GM21786 (cell line): Measurements from ENCODE around the gene TUBGCP3.
"Not testable (repeated sequence)": the region's sequence is repeated elsewhere in the genome, so short reads cannot be mapped to it uniquely, and the experiment has no call there.

Source experiments
- ATAC-seq: cut with Tn5 transposase; IDR thresholded peaks from one replicate; pipeline ENCODE4 v1.9.1; 2021; ENCODE audit not compliant: unreplicated experiment

The TUBGCP3 gene

DNA sequence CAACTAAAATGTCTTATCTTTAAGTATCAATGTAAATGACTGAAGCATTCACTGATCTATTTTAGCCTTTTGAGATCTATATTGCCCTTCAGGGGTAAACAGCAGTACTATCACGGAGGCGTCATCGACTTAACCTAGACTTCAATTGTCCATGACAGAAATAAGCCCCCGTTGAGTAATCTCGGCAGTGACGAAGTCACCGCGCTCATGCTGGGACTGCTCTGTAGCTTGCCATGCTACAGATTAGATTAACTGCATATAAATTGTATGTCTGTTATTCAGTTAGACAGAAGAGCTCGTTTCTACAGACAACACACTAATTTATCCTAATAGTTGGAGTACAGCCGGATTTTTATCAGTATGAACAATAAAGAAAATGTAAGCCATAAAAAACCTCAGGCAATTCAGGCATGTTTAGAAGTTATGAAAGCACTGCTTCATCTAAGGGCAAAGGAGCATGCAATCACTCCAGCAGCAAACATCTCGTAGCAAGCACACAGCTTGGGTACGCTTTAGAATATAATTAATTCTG, 56.6 kb downstream of the TUBGCP3 start:
- ATAC-seq, result no peak

GRCh38 chr13:112530861-112531260, 57.1 kb downstream of the TUBGCP3 start:
- no peak for ATAC-seq

- ATAC-seq, result no peak
Measured at GRCh38 chr13:112529216-112529615, 58.7 kb downstream of the TUBGCP3 start.

DNA sequence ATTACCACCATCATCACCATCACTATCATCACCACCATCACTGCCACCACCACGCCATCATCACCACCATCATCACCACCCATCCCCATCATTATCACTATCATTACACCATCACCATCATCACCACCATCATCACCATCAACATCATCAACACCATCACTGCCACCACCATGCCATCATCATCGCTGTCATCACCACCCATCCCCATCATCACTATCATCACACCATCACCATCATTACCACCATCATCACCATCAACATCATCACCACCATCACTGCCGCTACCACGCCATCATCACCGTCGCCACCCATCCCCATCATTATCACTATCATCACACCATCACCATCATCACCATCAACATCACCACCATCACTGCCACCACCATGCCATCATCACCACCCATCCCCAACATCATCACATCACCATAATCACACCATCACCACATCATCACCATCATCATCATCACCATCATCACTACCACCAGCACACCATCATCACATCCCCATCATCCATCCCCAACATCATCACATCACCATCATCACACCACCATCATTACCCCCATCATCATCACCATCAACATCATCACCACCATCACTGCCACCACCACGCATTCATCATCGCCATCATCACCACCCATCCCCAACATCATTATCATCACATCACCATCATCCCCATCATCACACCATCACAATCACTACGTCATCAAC, 61.7 kb downstream of the TUBGCP3 start:
- ATAC-seq, result no peak

GRCh38 chr13:112525356-112525945, 62.5 kb downstream of the TUBGCP3 start:
- no peak for ATAC-seq

- no peak for ATAC-seq
Measured at GRCh38 chr13:112522578-112522977, 65.4 kb downstream of the TUBGCP3 start.

GRCh38 chr13:112521073-112521685, 66.8 kb downstream of the TUBGCP3 start:
- no peak for ATAC-seq

- ATAC-seq, result no peak
Measured at GRCh38 chr13:112519517-112520060, 68.4 kb downstream of the TUBGCP3 start.

GRCh38 chr13:112516218-112516617, 71.7 kb downstream of the TUBGCP3 start:
- no peak for ATAC-seq

- ATAC-seq, result no peak
Measured at GRCh38 chr13:112513761-112514160, 74.2 kb downstream of the TUBGCP3 start.

DNA sequence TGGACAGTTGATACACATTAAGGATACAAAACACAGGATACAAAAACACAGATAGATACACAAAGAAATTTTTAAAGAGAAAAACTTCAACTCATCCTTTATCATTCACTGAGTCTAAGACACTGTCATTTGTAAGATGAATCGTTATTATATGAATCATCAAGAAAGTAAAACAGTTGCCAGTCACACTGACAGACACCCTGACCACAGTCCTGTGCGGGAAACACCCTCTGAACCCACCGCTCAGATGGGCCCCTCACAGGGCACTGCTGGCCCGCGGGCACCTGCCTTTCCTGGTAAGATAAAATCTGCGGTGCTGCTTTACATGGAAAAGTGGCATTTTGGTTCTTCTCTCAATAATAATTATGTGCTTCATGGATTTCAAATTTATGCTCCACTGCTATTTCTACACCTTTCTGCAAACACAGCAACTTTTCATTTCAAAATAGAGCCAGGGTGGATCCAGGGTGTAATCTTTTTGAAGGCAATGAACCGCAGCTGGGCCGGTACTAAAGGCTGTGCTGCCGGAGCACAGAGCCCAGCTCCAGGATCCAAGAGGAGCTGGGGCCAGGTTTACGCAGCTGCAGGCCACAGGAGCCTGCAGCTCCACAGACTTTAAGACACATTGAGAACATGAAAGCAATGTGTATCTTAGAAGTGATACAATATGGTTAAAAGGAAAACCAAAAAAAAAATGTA, 76.8 kb downstream of the TUBGCP3 start:
- no peak for ATAC-seq

GRCh38 chr13:112510002-112510780, 77.8 kb downstream of the TUBGCP3 start:
- no peak for ATAC-seq

- ATAC-seq, result no peak
Measured at GRCh38 chr13:112509190-112509589, 78.8 kb downstream of the TUBGCP3 start.

DNA sequence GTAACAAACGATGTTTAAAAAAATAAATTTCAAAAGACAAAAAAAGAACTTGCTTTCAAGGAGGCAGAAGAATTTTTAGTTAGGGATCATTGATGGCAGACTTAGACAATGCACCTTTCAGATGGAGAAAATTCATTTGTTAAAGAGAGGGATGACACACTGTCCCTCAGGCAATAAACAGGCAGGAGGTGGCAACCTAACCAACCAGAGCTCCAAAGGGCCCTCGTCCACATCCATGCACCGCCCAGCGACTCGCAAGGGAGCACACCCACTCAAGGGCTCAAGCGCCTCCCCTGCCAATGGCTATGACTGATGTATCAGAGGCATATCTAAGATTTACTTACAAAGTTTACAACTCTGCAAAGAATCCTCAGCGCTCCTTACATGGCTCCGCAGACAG, 81.9 kb downstream of the TUBGCP3 start:
- no peak for ATAC-seq

GRCh38 chr13:112496166-112496565, 91.8 kb downstream of the TUBGCP3 start:
- no peak for ATAC-seq

DNA sequence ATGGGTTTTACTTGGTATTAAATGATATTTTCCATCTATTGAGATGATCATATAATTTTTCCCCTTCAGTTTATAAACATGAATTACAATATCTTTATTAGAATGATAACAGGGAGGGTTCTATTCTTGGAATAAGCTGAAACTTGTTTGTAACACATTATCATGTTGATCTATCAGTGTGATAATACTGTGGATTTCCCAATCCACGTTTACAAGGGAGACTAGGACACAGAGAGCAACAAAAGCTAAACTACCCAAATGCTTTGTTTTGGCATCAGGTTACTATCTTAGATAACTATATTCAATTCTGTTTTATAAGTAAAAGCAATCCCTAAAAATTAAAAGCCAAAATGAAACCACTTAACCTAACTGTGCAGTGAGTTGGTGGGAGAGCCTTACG, 92.5 kb downstream of the TUBGCP3 start:
- no peak for ATAC-seq

DNA sequence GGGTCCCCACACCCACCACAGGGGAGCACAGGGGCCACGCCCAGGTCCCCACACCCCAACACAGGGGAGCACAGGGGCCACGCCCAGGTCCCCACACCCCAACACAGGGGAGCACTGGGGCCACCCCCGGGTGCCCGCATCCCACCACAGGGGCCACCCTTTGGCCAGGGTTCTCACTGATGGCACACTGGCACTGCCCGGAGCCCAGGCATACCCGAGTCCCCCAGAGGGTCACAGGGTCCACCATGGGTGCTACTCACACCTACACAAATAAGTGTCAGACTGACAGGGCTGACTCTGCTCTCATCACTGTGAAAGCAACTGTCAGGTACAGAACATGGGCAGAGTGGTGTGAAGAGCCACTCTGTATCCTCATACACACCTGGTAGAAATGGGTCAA, 98.8 kb downstream of the TUBGCP3 start:
- no peak for ATAC-seq

- ATAC-seq, result not testable (repeated sequence)
Measured at GRCh38 chr13:112488343-112489050, 99.5 kb downstream of the TUBGCP3 start.

DNA sequence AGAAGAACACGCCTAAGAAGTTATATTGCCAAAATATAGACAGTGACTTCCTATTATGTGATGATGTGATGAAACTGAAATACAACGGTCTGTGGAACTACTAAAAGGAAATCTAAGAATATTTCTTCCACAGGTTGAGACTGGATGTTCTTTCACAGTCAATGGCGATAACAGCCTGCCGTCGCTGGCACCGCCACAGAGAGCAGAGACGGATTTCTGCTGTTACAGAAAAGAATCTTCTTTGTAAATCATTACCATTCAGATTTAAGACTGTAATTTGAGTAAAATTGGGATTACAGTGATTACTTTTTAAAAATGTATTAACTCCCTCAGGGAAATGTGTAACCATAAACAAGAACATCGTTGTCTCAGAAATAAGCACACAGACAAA, 100.8 kb downstream of the TUBGCP3 start:
- ATAC-seq, result no peak
